ENCODE measurements around the gene BRIX1. TPM values are rescaled to one million over a fixed set of nuclear protein-coding genes. Genes with fewer than 3 reads are reported as not detected.

The BRIX1 gene
- polyA plus RNA-seq, 1 donor (not counting 4 experiments of a cell fraction or from before 2014, with no cell fraction given): 63.0 TPM

- H3K79me2 ChIP-seq (ENCODE audit: control insufficient read depth, insufficient read depth, low read length): no peaks in the 10 kb centered on the region
- H3K4me2 ChIP-seq (ENCODE audit: control insufficient read depth, extremely low read depth, insufficient read depth, low read depth, low read length): no peak overlapping the region
- H3K27me3 ChIP-seq (ENCODE audit: control insufficient read depth, extremely low read depth, insufficient read depth, low read length): no peaks in the 10 kb centered on the region
- no peak for FAIRE-seq
- H3K9me3 ChIP-seq (ENCODE audit: control insufficient read depth, low read depth, low read length): no peaks in the 10 kb centered on the region
- H3K4me3 ChIP-seq (ENCODE audit: control insufficient read depth in 2 of 3, extremely low read depth in 1 of 3, insufficient read depth in 2 of 3, low read depth in 1 of 3, low read length in 3 of 3): no peak overlapping the region
- no peaks in the 10 kb centered on the region for H4K20me1 ChIP-seq (ENCODE audit: control insufficient read depth, extremely low read depth, insufficient read depth, low read length)
- DNase-seq (ENCODE audit: low read depth, low spot score): no peak
- no peak overlapping the region for H3K27ac ChIP-seq (ENCODE audit: control insufficient read depth, insufficient read depth, low read length)
- H3K4me1 ChIP-seq (ENCODE audit: control insufficient read depth, extremely low read depth, insufficient read depth, low read length): no peaks in the 10 kb centered on the region
- H3K9ac ChIP-seq (ENCODE audit: control insufficient read depth, extremely low read depth, insufficient read depth, low read length): no peak overlapping the region
- dilution Hi-C loops (cut with MboI; ENCODE audit: extremely low pct_ligation_motif_present, low sequenced_read_pairs): no loop called here
- no peaks in the 10 kb centered on the region for H3K9me1 ChIP-seq (ENCODE audit: control insufficient read depth, extremely low read depth, insufficient read depth, low read length)
- TF ChIP-seq CTCF (optimal IDR thresholded peaks at IDR 0.05 in 1 of 3, IDR thresholded peaks at IDR 0.05 in 1 of 3, conservative IDR thresholded peaks at IDR 0.05 in 1 of 3; ENCODE audit: extremely low read depth in 1 of 3, insufficient read depth in 2 of 3, low read length in 3 of 3) (no peak), EZH2 (IDR thresholded peaks at IDR 0.05; ENCODE audit: low read length) (no peak)
- peaks cover 5 to 9% of the 10 kb centered on the region in 2 experiments for H3K36me3 ChIP-seq (ENCODE audit: control insufficient read depth in 2 of 2, extremely low read depth in 1 of 2, insufficient read depth in 2 of 2, low read length in 2 of 2)
- H2AFZ ChIP-seq (ENCODE audit: control insufficient read depth, low read length): no peak overlapping the region
These were observed 29.0 kb downstream of the BRIX1 start for GRCh38 chr5:34944460-34945047.

DNA sequence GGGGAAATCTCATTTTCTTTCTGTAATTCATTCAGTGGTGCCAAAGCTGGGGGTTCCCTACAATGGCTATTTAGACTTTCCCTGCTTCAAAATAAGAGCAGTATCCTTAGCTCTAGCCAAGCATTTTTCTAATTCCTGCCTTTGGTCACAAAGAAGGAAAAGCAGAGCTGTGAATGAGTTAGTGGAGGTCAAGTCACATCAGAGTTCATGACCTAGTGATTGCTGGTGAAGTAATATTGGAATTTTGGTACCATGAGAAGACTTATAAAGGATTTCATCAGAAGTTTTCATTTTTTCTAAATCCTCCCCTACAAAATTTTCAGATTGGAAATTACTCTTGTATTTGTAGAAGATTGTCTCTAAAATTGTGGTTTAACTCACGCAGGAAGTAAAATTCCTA, 41.8 kb downstream of the BRIX1 start:
- Histone ChIP-seq H3K36me3 (ENCODE audit: control insufficient read depth in 2 of 2, extremely low read depth in 1 of 2, insufficient read depth in 2 of 2, low read length in 2 of 2) (peaks cover 0 to 1% of the 10 kb centered on the region in 2 experiments), H3K79me2 (ENCODE audit: control insufficient read depth, insufficient read depth, low read length) (no peaks in the 10 kb centered on the region), H3K9me3 (ENCODE audit: control insufficient read depth, low read depth, low read length) (no peaks in the 10 kb centered on the region), H3K27me3 (ENCODE audit: control insufficient read depth, extremely low read depth, insufficient read depth, low read length) (no peaks in the 10 kb centered on the region), H3K4me3 (ENCODE audit: control insufficient read depth in 2 of 3, extremely low read depth in 1 of 3, insufficient read depth in 2 of 3, low read depth in 1 of 3, low read length in 3 of 3) (no peak overlapping the region), H2AFZ (ENCODE audit: control insufficient read depth, low read length) (no peak overlapping the region), H4K20me1 (ENCODE audit: control insufficient read depth, extremely low read depth, insufficient read depth, low read length) (no peaks in the 10 kb centered on the region), H3K9me1 (ENCODE audit: control insufficient read depth, extremely low read depth, insufficient read depth, low read length) (peaks cover 2% of the 10 kb centered on the region), H3K4me1 (ENCODE audit: control insufficient read depth, extremely low read depth, insufficient read depth, low read length) (peaks cover 6% of the 10 kb centered on the region), H3K9ac (ENCODE audit: control insufficient read depth, extremely low read depth, insufficient read depth, low read length) (no peak overlapping the region), H3K4me2 (ENCODE audit: control insufficient read depth, extremely low read depth, insufficient read depth, low read depth, low read length) (no peak overlapping the region), H3K27ac (ENCODE audit: control insufficient read depth, insufficient read depth, low read length) (no peak overlapping the region)
- DNase-seq (ENCODE audit: low read depth, low spot score) (no peak), FAIRE-seq (no peak)
- no peak for TF ChIP-seq EZH2 (IDR thresholded peaks at IDR 0.05; ENCODE audit: low read length)
- TF ChIP-seq CTCF (optimal IDR thresholded peaks at IDR 0.05 in 1 of 3, IDR thresholded peaks at IDR 0.05 in 1 of 3, conservative IDR thresholded peaks at IDR 0.05 in 1 of 3; ENCODE audit: extremely low read depth in 1 of 3, insufficient read depth in 2 of 3, low read length in 3 of 3): no peak
- dilution Hi-C loops (cut with MboI; ENCODE audit: extremely low pct_ligation_motif_present, low sequenced_read_pairs): no loop called here

All from keratinocyte (primary cell).